ENCODE results near the gene R3HDM2. TPM values are rescaled to one million over a fixed set of nuclear protein-coding genes. Genes with fewer than 3 reads are reported as not detected.
A peak's percentile ranks its signal among the peaks of the same experiment; 100 is the strongest.

Gene R3HDM2
- polyA plus RNA-seq (2012; ENCODE audit: insufficient read length, low read depth) = 31.8 TPM

- TF ChIP-seq FOXP2 (optimal IDR thresholded peaks at IDR 0.05; ENCODE audit: borderline replicate concordance, extremely low read depth, extremely low read length, insufficient read depth) (peak; percentile 96), REST (IDR thresholded peaks at IDR 0.05; ENCODE audit: insufficient read depth in 1 of 2, low read depth in 2 of 2, low read length in 2 of 2) (0 out of 4 replicates have a peak, but pooled peaks of 1 of the 2 experiments have one; percentile 24), SIN3A (IDR thresholded peaks at IDR 0.05; ENCODE audit: borderline replicate concordance, insufficient read depth, low read length) (no peak), TAF1 (IDR thresholded peaks at IDR 0.05; ENCODE audit: borderline replicate concordance, insufficient read depth, low read length) (peak; percentile 86; the same call in 1 of the 2 replicates), POLR2AphosphoS5 (IDR thresholded peaks at IDR 0.05; ENCODE audit: low read depth, low read length) (peak; percentile 96)
Measured at GRCh38 chr12:57430931-57431566, at the start of gene R3HDM2. Gene R3HDM2, minus strand, starts transcription at chr12:57431043. Its CDS starts 120,615 bp downstream, at chr12:57310428.

- no peak for TF ChIP-seq REST (IDR thresholded peaks at IDR 0.05; ENCODE audit: insufficient read depth in 1 of 2, low read depth in 2 of 2, low read length in 2 of 2)
Measured at GRCh38 chr12:57479376-57480115, 48.7 kb upstream of the R3HDM2 start, which contains the start of gene ARHGAP9. Gene ARHGAP9, minus strand, starts transcription at chr12:57479866. Its CDS starts 460 bp downstream, at chr12:57479406.

- TF ChIP-seq POLR2AphosphoS5 (IDR thresholded peaks at IDR 0.05; ENCODE audit: low read depth, low read length) = no peak
- no peak for TF ChIP-seq TAF1 (IDR thresholded peaks at IDR 0.05; ENCODE audit: borderline replicate concordance, insufficient read depth, low read length)
- TF ChIP-seq FOXP2 (optimal IDR thresholded peaks at IDR 0.05; ENCODE audit: borderline replicate concordance, extremely low read depth, extremely low read length, insufficient read depth) = no peak
- TF ChIP-seq SIN3A (IDR thresholded peaks at IDR 0.05; ENCODE audit: borderline replicate concordance, insufficient read depth, low read length) = no peak
- TF ChIP-seq REST (IDR thresholded peaks at IDR 0.05; ENCODE audit: insufficient read depth in 1 of 2, low read depth in 2 of 2, low read length in 2 of 2) = no peak
Measured at GRCh38 chr12:57479043-57479375, 48.2 kb upstream of the R3HDM2 start.

GRCh38 chr12:57477710-57478681 lies 47.2 kb upstream of the R3HDM2 start:
- TF ChIP-seq REST (IDR thresholded peaks at IDR 0.05; ENCODE audit: insufficient read depth in 1 of 2, low read depth in 2 of 2, low read length in 2 of 2) (no peak), TAF1 (IDR thresholded peaks at IDR 0.05; ENCODE audit: borderline replicate concordance, insufficient read depth, low read length) (no peak), POLR2AphosphoS5 (IDR thresholded peaks at IDR 0.05; ENCODE audit: low read depth, low read length) (no peak), FOXP2 (optimal IDR thresholded peaks at IDR 0.05; ENCODE audit: borderline replicate concordance, extremely low read depth, extremely low read length, insufficient read depth) (peak; percentile 42), SIN3A (IDR thresholded peaks at IDR 0.05; ENCODE audit: borderline replicate concordance, insufficient read depth, low read length) (peak; percentile 19; the same call in 1 of the 2 replicates)

All from PFSK-1 (cell line).